ENCODE measurements around the gene UNC119B.

The UNC119B gene

GRCh38 chr12:120710031-120710804 is at the start of gene UNC119B:
Gene UNC119B, plus strand, starts transcription at chr12:120710458. Its CDS starts 17 bp downstream, at chr12:120710475.
- peak; percentile 55; the same call in 1 of the 2 replicates for TF ChIP-seq EGR1 (IDR thresholded peaks at IDR 0.05)
- TF ChIP-seq CREB1 (IDR thresholded peaks at IDR 0.05; ENCODE audit: low read depth): no peak
- no peak for TF ChIP-seq CEBPB (IDR thresholded peaks at IDR 0.05)
- TF ChIP-seq TAF1 (IDR thresholded peaks at IDR 0.05; ENCODE audit: low read depth): peak; percentile 60; the same call in 1 of the 2 replicates
- TF ChIP-seq MAX (IDR thresholded peaks at IDR 0.05): 0 out of 2 replicates have a peak, but pooled peaks have one; percentile 22
- TF ChIP-seq USF1 (IDR thresholded peaks at IDR 0.05): no peak
- no peak for TF ChIP-seq FOXM1 (IDR thresholded peaks at IDR 0.05; ENCODE audit: borderline replicate concordance, low read depth)
- TF ChIP-seq NFIC (IDR thresholded peaks at IDR 0.05): no peak
- TF ChIP-seq ZBTB7A (IDR thresholded peaks at IDR 0.05; ENCODE audit: low read depth): no peak
- no peak for TF ChIP-seq TCF12 (IDR thresholded peaks at IDR 0.05; ENCODE audit: low read depth)
- TF ChIP-seq YY1 (IDR thresholded peaks at IDR 0.05; ENCODE audit: low read depth): peak; percentile 93
- TF ChIP-seq TEAD4 (IDR thresholded peaks at IDR 0.05): no peak
- no peak for TF ChIP-seq EP300 (IDR thresholded peaks at IDR 0.05; ENCODE audit: borderline replicate concordance)
- 0 out of 2 replicates have a peak, but pooled peaks have one; percentile 22 for TF ChIP-seq REST (IDR thresholded peaks at IDR 0.05; ENCODE audit: low read depth)
- no peak for TF ChIP-seq RAD21 (IDR thresholded peaks at IDR 0.05; ENCODE audit: low read depth)

GRCh38 chr12:120661432-120661831 is 48.8 kb upstream of the UNC119B start:
- no peak for TF ChIP-seq EGR1 (IDR thresholded peaks at IDR 0.05)
- no peak for TF ChIP-seq USF1 (IDR thresholded peaks at IDR 0.05)
- TF ChIP-seq ZBTB7A (IDR thresholded peaks at IDR 0.05; ENCODE audit: low read depth): no peak
- no peak for TF ChIP-seq TAF1 (IDR thresholded peaks at IDR 0.05; ENCODE audit: low read depth)
- no peak for TF ChIP-seq YY1 (IDR thresholded peaks at IDR 0.05; ENCODE audit: low read depth)
- no peak for TF ChIP-seq NFIC (IDR thresholded peaks at IDR 0.05)
- no peak for TF ChIP-seq REST (IDR thresholded peaks at IDR 0.05; ENCODE audit: low read depth)
- TF ChIP-seq FOXM1 (IDR thresholded peaks at IDR 0.05; ENCODE audit: borderline replicate concordance, low read depth): no peak
- TF ChIP-seq CEBPB (IDR thresholded peaks at IDR 0.05): no peak
- TF ChIP-seq TCF12 (IDR thresholded peaks at IDR 0.05; ENCODE audit: low read depth): no peak
- TF ChIP-seq TEAD4 (IDR thresholded peaks at IDR 0.05): no peak
- no peak for TF ChIP-seq CREB1 (IDR thresholded peaks at IDR 0.05; ENCODE audit: low read depth)
- no peak for TF ChIP-seq MAX (IDR thresholded peaks at IDR 0.05)
- no peak for TF ChIP-seq EP300 (IDR thresholded peaks at IDR 0.05; ENCODE audit: borderline replicate concordance)
- TF ChIP-seq RAD21 (IDR thresholded peaks at IDR 0.05; ENCODE audit: low read depth): no peak

GRCh38 chr12:120662879-120663278 is 47.4 kb upstream of the UNC119B start:
- TF ChIP-seq CREB1 (IDR thresholded peaks at IDR 0.05; ENCODE audit: low read depth) (no peak), YY1 (IDR thresholded peaks at IDR 0.05; ENCODE audit: low read depth) (no peak), REST (IDR thresholded peaks at IDR 0.05; ENCODE audit: low read depth) (no peak), EGR1 (IDR thresholded peaks at IDR 0.05) (no peak), TEAD4 (IDR thresholded peaks at IDR 0.05) (no peak), TAF1 (IDR thresholded peaks at IDR 0.05; ENCODE audit: low read depth) (no peak), ZBTB7A (IDR thresholded peaks at IDR 0.05; ENCODE audit: low read depth) (no peak)

GRCh38 chr12:120663741-120664140 is 46.5 kb upstream of the UNC119B start:
- no peak for TF ChIP-seq TAF1 (IDR thresholded peaks at IDR 0.05; ENCODE audit: low read depth)
